ENCODE results near the gene EMC8.

Gene EMC8

DNA sequence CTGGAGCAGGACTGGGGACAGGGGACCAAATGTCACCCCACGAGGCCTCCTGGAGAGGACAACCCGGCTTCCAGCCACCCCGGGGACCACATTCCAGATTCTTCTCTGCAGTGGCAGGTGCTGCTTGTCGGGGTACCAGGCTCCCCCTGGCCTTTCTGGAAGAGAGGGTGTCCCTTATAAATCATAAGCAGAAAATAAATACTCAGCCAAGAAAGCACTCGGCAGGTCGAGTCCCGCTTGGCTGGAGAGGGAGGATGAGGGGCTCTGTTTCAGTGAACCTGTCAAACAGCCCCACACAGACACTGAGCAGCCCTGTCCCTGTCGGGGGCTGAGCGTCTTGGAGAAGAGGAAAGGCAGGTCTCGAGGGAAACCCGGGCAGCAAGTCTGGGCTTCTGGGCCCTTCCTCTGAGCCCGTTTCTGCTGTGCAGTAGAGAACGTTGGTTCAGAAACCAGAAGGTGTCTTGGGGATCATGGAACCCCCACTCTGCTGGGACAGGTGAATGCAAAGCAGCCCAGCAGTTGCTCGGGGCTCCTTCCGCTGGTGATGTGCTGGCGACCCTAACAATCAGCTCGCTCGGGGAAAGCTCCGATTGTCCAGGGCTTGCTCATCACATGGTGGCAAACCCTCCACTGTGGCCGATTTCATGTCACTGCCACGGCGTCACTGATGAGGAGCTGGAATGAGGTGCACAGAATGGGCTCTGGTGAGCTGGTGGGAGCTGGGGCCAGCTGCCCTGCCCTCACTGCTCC is 36.8 kb upstream of the EMC8 start:
- no peak for DNase-seq (ENCODE audit: low read depth)
- TF ChIP-seq, protein P1, sequence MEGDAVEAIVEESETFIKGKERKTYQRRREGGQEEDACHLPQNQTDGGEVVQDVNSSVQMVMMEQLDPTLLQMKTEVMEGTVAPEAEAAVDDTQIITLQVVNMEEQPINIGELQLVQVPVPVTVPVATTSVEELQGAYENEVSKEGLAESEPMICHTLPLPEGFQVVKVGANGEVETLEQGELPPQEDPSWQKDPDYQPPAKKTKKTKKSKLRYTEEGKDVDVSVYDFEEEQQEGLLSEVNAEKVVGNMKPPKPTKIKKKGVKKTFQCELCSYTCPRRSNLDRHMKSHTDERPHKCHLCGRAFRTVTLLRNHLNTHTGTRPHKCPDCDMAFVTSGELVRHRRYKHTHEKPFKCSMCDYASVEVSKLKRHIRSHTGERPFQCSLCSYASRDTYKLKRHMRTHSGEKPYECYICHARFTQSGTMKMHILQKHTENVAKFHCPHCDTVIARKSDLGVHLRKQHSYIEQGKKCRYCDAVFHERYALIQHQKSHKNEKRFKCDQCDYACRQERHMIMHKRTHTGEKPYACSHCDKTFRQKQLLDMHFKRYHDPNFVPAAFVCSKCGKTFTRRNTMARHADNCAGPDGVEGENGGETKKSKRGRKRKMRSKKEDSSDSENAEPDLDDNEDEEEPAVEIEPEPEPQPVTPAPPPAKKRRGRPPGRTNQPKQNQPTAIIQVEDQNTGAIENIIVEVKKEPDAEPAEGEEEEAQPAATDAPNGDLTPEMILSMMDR (IDR thresholded peaks at IDR 0.05; ENCODE audit: control insufficient read depth, insufficient read depth, low read depth, low read length, missing control alignments), result no peak
- H3K4me3 ChIP-seq (ENCODE audit: control insufficient read depth, low read depth, low read length), result no peak overlapping the region

DNA sequence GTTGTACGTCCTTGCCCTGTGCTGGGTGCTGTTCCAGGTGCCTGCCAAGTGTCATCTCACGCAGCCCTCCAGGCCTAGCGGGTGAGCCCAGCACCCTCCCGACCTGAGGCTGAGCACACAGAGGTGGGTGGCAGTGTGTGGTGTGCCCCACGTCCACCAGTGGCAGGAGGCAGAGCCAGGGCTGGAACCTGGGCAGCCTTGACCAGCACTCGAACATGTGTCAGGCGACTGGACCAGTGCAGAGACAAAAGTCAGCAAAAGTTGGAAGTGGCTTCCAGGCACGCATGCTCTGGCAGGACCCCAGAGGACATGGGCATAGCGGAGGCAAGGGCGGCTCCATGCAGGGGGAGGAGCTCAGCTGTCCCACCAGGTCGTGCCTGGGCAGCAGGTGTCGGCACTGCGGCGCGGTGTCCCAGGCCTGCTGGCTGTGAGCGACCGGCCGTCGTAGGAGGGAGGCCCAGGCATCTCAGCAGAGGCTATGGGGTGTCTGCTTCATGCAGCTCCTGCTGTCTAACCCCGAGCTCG is 35.9 kb upstream of the EMC8 start:
- no peak for DNase-seq (ENCODE audit: low read depth)
- TF ChIP-seq, protein P1 (IDR thresholded peaks at IDR 0.05; ENCODE audit: control insufficient read depth, insufficient read depth, low read depth, low read length, missing control alignments), result no peak
- H3K4me3 ChIP-seq (ENCODE audit: control insufficient read depth, low read depth, low read length), result no peak overlapping the region

DNA sequence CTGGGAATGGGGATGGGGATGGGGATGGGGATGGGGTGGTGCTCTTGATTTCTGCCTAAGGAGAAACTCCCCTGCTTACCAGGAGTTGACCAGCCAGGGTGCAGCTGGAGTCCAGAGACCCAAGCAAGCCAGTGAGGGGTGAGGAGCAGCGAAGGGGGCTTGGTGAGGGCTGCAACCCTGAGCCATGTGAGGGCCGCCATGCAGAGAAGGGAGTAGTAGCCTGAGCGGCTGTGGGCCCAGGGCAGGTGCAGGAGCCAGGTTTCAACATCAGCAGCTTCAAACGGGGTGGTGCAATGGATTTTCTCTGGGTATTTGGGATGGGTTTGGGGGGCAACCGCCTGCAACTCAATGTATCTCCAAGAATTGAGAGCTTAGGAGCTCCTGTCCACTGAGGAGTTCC is 35.4 kb upstream of the EMC8 start:
- TF ChIP-seq, protein P1 (IDR thresholded peaks at IDR 0.05; ENCODE audit: control insufficient read depth, insufficient read depth, low read depth, low read length, missing control alignments), result no peak
- no peak for DNase-seq (ENCODE audit: low read depth)
- no peak overlapping the region for H3K4me3 ChIP-seq (ENCODE audit: control insufficient read depth, low read depth, low read length)

DNA sequence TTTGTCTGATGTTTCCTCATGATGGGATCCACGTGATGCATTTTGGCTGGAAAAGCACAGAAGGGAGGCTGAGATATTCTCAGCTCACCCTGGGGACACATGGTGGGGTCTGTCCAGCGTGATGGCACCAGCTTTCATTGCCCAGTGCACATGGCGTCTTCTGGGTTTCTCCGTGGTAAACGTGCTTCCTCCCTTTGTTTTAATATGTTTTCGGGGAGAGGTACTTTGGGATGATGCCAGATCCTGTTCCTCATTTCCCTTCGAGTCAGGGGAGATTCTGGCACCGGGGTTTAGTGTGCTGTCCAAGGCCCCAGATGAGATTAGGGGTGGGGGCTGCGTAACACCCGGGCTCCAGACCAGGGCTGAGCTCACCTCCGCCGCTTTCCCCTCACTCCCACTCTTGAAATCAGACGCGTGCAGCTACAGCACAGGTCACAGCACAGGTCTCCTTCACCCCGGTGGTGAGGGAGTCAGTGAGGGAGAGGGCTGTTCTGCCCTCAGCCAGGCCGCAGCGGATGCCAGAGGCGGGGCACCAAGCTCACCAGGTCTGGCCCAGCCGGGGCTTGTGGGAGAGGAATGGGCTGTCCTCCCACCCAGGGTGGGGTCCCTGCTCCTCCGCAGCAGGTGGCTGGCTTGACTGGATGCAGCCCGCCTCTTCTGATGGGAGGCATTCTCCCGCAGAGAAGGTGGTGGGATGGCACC is 34.0 kb upstream of the EMC8 start:
- DNase-seq (ENCODE audit: low read depth), result no peak
- H3K4me3 ChIP-seq (ENCODE audit: control insufficient read depth, low read depth, low read length), result no peak overlapping the region
- TF ChIP-seq, protein P1 (IDR thresholded peaks at IDR 0.05; ENCODE audit: control insufficient read depth, insufficient read depth, low read depth, low read length, missing control alignments), result no peak

DNA sequence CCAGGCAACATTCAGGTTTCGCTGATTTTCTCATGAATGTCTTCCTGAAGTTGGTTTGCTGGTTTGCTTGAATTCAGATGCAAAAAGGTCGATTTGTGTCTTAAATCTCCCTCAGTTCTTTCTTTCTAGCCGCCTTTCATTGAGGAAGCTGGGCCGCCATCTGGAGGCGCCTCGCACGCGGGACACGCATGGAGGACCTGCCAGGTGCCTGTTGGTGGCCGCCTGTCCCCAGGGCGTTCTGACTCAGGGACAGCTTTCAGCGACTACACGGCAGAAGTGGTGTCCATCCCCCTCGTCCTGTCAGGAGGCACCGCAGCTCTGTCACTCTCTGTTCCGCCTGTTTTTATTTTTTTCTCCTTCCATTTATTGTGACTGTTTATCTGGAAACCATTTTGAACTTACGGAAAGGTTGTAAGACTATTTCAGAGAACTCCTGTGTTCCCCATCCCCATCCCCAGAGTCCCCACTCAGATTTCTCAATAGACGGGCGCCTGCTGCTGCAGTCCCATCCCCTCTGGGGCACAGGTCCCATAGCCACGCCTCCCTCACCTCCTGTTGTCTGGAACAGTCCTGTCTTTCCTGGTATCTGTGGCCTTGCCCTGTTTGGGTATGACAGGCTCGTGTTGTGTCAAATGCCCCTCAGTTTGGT is 33.4 kb upstream of the EMC8 start:
- no peak overlapping the region for H3K4me3 ChIP-seq (ENCODE audit: control insufficient read depth, low read depth, low read length)
- TF ChIP-seq, protein P1 (IDR thresholded peaks at IDR 0.05; ENCODE audit: control insufficient read depth, insufficient read depth, low read depth, low read length, missing control alignments), result no peak
- no peak for DNase-seq (ENCODE audit: low read depth)

DNA sequence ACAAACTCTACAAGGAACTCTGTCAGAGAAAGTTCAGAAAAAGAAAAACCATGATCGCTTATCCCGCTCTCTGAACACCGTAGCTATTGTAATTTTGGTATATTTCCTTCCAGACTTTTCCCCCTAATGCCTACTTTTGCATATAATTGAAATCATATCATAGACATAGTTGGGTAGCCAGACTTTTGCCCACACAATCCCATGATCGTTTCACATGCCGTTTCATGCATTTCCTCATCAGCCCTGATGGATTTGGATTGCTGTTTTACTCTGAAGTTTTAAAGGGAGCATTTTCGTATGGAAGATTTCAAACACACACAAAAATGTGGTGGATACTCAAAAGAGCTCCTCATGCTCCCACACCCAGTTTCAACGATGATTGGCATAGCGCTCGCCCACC is 31.5 kb upstream of the EMC8 start:
- TF ChIP-seq, protein P1 (IDR thresholded peaks at IDR 0.05; ENCODE audit: control insufficient read depth, insufficient read depth, low read depth, low read length, missing control alignments), result no peak
- no peak for DNase-seq (ENCODE audit: low read depth)
- H3K4me3 ChIP-seq (ENCODE audit: control insufficient read depth, low read depth, low read length), result no peak overlapping the region
